HCT116 (cell line): Measurements from ENCODE around the gene VEZF1. TPM values are rescaled to one million over a fixed set of nuclear protein-coding genes. Genes with fewer than 3 reads are reported as not detected.

Experiments used
- ATAC-seq: fragments of 200-7000 bp; cut with Tn5 transposase; 2 replicates; pipeline ENCODE4 v1.9.1; 2020; ENCODE audit warnings: mild to moderate bottlenecking, moderate library complexity
- BruUV-seq: library from RNA; stranded (reverse); fragments of 400-500 nt; replicated peaks from 2 replicates; lab custom pipeline; 2021; lab: Mats Ljungman, UMichigan
- CTCF ChIA-PET: fragments of 300-600 bp; sonication (Branson Sonifier 250); formaldehyde crosslinking; loops from one replicate; lab custom pipeline; 2021; ENCODE audit warnings: antibody characterized with exemption; lab: Charles Lee
- POLR2A ChIA-PET: fragments of 300-600, 350-600 bp; sonication (Branson Sonifier 250); formaldehyde crosslinking; loops from one replicate; lab custom pipeline; 2021; ENCODE audit warnings: antibody characterized with exemption; lab: Charles Lee
- RAD21 ChIA-PET, 2 experiments: fragments of 300-600 bp; sonication (Branson Sonifier 250); formaldehyde crosslinking; loops; one replicate each; lab custom pipeline; 2023; ENCODE audit warnings: low total read pairs in 2 of 2; ENCODE audit not compliant: uncharacterized antibody in 2 of 2, unreplicated experiment in 2 of 2, low non-redundant PET in 1 of 2; lab: Charles Lee
- DNase-seq: peaks from one replicate; pipeline ENCODE4 v3.0.0-alpha.2; 2010; ENCODE audit warnings: low read depth, low spot score
- H2AFZ ChIP-seq: fragments of 200-600 bp; shearing (Covaris generic), sonication (generic); 2 replicates; pipeline ENCODE4 v1.6.1; 2017; ENCODE audit warnings: low read depth, mixed run types, mixed read lengths, antibody characterized with exemption, low read length; ENCODE audit not compliant: poor library complexity, severe bottlenecking
- H3K27ac ChIP-seq: 2 replicates; pipeline ENCODE4 v1.5.1; 2012; ENCODE audit warnings: low read depth, low read length
- H3K27me3 ChIP-seq: fragments of 200-600 bp; sonication (generic); 2 replicates; pipeline ENCODE4 v1.6.1; 2016; ENCODE audit warnings: mixed run types, low read length, mixed read lengths; ENCODE audit not compliant: insufficient read depth
- H3K36me3 ChIP-seq, 2 experiments: fragments of 200-500 bp in 1 of 2; fragments of 200-600 bp in 1 of 2; sonication (Bioruptor generic) in 1 of 2; sonication (generic) in 1 of 2; 2 replicates each; pipeline versions ENCODE4 v1.5.1 to v1.6.1; 2014 to 2016; ENCODE audit warnings: low read length in 2 of 2, inconsistent platforms in 1 of 2, mixed read lengths in 1 of 2, mixed run types in 1 of 2; ENCODE audit not compliant: insufficient read depth in 2 of 2, control insufficient read depth in 1 of 2
- H3K4me1 ChIP-seq, 2 experiments: fragments of 200-600 bp in 1 of 2; sonication (generic) in 1 of 2; 2 replicates each; pipeline versions ENCODE4 v1.5.1 to v1.6.1; 2012 to 2017; ENCODE audit warnings: low read length in 2 of 2, inconsistent platforms in 1 of 2, mild to moderate bottlenecking in 1 of 2, mixed read lengths in 1 of 2, mixed run types in 1 of 2, moderate library complexity in 1 of 2; ENCODE audit not compliant: insufficient read depth in 2 of 2, control insufficient read depth in 1 of 2
- H3K4me2 ChIP-seq: fragments of 200-600 bp; sonication (generic); 2 replicates; pipeline ENCODE4 v1.6.1; 2017; ENCODE audit warnings: mixed run types, low read length, mixed read lengths
- H3K4me3 ChIP-seq, 2 experiments: fragments of 200-600 bp in 1 of 2; sonication (generic) in 1 of 2; replicated peaks in 1 of 2; 2 replicates each; pipeline ENCODE4 v1.5.1; 2011 to 2016; ENCODE audit warnings: low read length in 2 of 2, control low read depth in 1 of 2, low read depth in 1 of 2, mild to moderate bottlenecking in 1 of 2, mixed read lengths in 1 of 2, mixed run types in 1 of 2
- H3K79me2 ChIP-seq: fragments of 200-600 bp; sonication (generic); 2 replicates; pipeline ENCODE4 v1.6.1; 2017; ENCODE audit warnings: mild to moderate bottlenecking, mixed run types, low read length, moderate library complexity, mixed read lengths; ENCODE audit not compliant: insufficient read depth
- H3K9ac ChIP-seq: fragments of 200-600 bp; sonication (generic); 2 replicates; pipeline ENCODE4 v1.6.1; 2016; ENCODE audit warnings: low read length, mixed read lengths
- H3K9me2 ChIP-seq: fragments of 200-600 bp; sonication (generic), shearing (Covaris generic); 2 replicates; pipeline ENCODE4 v1.6.1; 2017; ENCODE audit warnings: mixed run types, mild to moderate bottlenecking, moderate library complexity; ENCODE audit not compliant: insufficient read depth
- H3K9me3 ChIP-seq, 2 experiments: fragments of 200-500 bp in 1 of 2; fragments of 200-600 bp in 1 of 2; sonication (Bioruptor generic) in 1 of 2; sonication (generic) in 1 of 2; 2 replicates each; pipeline ENCODE4 v1.6.1; 2014 to 2017; ENCODE audit warnings: low read length in 2 of 2, mixed read lengths in 2 of 2, inconsistent platforms in 1 of 2, low read depth in 1 of 2, mild to moderate bottlenecking in 1 of 2, mixed run types in 1 of 2, moderate library complexity in 1 of 2; ENCODE audit not compliant: control insufficient read depth in 1 of 2, insufficient read depth in 1 of 2
- H4K20me1 ChIP-seq: fragments of 200-600 bp; sonication (generic), shearing (Covaris generic); 2 replicates; pipeline ENCODE4 v1.6.1; 2017; ENCODE audit warnings: mixed run types, mild to moderate bottlenecking, moderate library complexity; ENCODE audit not compliant: insufficient read depth
- ATF3 ChIP-seq: IDR thresholded peaks from 2 replicates; pipeline ENCODE4 v1.6.1; 2012
- CBX3 ChIP-seq: IDR thresholded peaks from 2 replicates; pipeline ENCODE4 v1.6.1; 2012; ENCODE audit warnings: low read depth
- CEBPB ChIP-seq: IDR thresholded peaks from 2 replicates; pipeline ENCODE4 v1.6.1; 2012; ENCODE audit warnings: low read depth
- CTCF ChIP-seq, 3 experiments: fragments of 200-600 bp in 1 of 3; sonication (generic) in 1 of 3; IDR thresholded peaks in 2 of 3; conservative IDR thresholded peaks in 1 of 3; 2 replicates each; pipeline ENCODE4 v1.5.1; 2012 to 2017; ENCODE audit warnings: low read depth in 2 of 3, low read length in 2 of 3, antibody characterized with exemption in 1 of 3, borderline replicate concordance in 1 of 3, control low read depth in 1 of 3, mild to moderate bottlenecking in 1 of 3, mixed read lengths in 1 of 3, mixed run types in 1 of 3, moderate library complexity in 1 of 3; ENCODE audit not compliant: insufficient read depth in 1 of 3
- ELF1 ChIP-seq: IDR thresholded peaks from 2 replicates; pipeline ENCODE4 v1.6.1; 2012; ENCODE audit warnings: low read depth, borderline replicate concordance
- EZH2 ChIP-seq: fragments of 200-600 bp; sonication (generic); IDR thresholded peaks from 2 replicates; pipeline ENCODE4 v1.6.1; 2017; ENCODE audit warnings: antibody characterized with exemption, mixed run types
- EZH2phosphoT487 ChIP-seq: fragments of 200-600 bp; IDR thresholded peaks from 2 replicates; pipeline ENCODE4 v1.6.1; 2018; ENCODE audit warnings: antibody characterized with exemption, borderline replicate concordance
- JUND ChIP-seq: IDR thresholded peaks from 2 replicates; pipeline ENCODE4 v1.6.1; 2012
- POLR2A ChIP-seq: IDR thresholded peaks from 2 replicates; pipeline ENCODE4 v1.7.0; 2011; ENCODE audit warnings: borderline replicate concordance; ENCODE audit not compliant: insufficient read depth, insufficient read length; ENCODE audit errors: extremely low read depth
- POLR2AphosphoS5 ChIP-seq: IDR thresholded peaks from 2 replicates; pipeline ENCODE4 v1.6.1; 2011; ENCODE audit warnings: mild to moderate bottlenecking, low read depth, low read length, moderate library complexity
- RAD21 ChIP-seq: IDR thresholded peaks from 2 replicates; pipeline ENCODE4 v1.6.1; 2012; ENCODE audit warnings: low read depth, mild to moderate bottlenecking
- REST ChIP-seq: IDR thresholded peaks from 2 replicates; pipeline ENCODE4 v1.6.1; 2012; ENCODE audit warnings: low read depth
- SIN3A ChIP-seq: IDR thresholded peaks from 2 replicates; pipeline ENCODE4 v1.6.1; 2012; ENCODE audit warnings: low read depth
- SP1 ChIP-seq: IDR thresholded peaks from 2 replicates; pipeline ENCODE4 v1.6.1; 2012; ENCODE audit warnings: low read depth
- SRF ChIP-seq: IDR thresholded peaks from 2 replicates; pipeline ENCODE4 v1.6.1; 2012; ENCODE audit warnings: low read depth
- YY1 ChIP-seq: IDR thresholded peaks from 2 replicates; pipeline ENCODE4 v1.6.1; 2011; ENCODE audit warnings: low read length, low read depth, moderate library complexity, mild to moderate bottlenecking; ENCODE audit not compliant: insufficient replicate concordance; ENCODE audit errors: extremely low read depth
- ZBTB33 ChIP-seq: IDR thresholded peaks from 2 replicates; pipeline ENCODE4 v1.6.1; 2011; ENCODE audit warnings: mild to moderate bottlenecking, low read length, moderate library complexity; ENCODE audit not compliant: insufficient replicate concordance; ENCODE audit errors: extremely low read depth
- intact Hi-C: fragments of 100-400 bp; cut with micrococcal nuclease; formaldehyde crosslinking; loops from 2 replicates; pipeline ENCODE4 v1.10.0; 2022
- total RNA-seq: library from RNA; stranded (reverse); gene quantifications from one replicate; pipeline ENCODE4 v1.2.1, GENCODE V29; 2021; ENCODE audit not compliant: unreplicated experiment

Gene VEZF1
- total RNA-seq, 1 experiment from 2014 or later: 70.2 TPM

- CTCF ChIA-PET: interaction anchor here (1.5 to 2.8 kb wide), 4 partner anchors 50 to 88 kb away, joined by 5 to 12 read pairs (median 6); no protein-coding TSS in a partner anchor
- Histone ChIP-seq H3K9ac (peak overlapping the region; percentile 63), H3K4me2 (peak overlapping the region; percentile 74)
Observed at GRCh38 chr17:57948169-57948554, 39.9 kb downstream of the VEZF1 start.

More at GRCh38 chr17:57948169-57948554, 39.9 kb downstream of the VEZF1 start:
- no peaks in the 10 kb centered on the region for H3K9me3 ChIP-seq
- TSS peak; percentile 1 for BruUV-seq
- no peaks in the 10 kb centered on the region for H3K9me2 ChIP-seq
- POLR2A ChIA-PET: interaction anchor here (0.6 to 3.0 kb wide), 17 partner anchors 8 to 135 kb away, joined by 3 to 11 read pairs (median 5); partner anchors contain the start of genes DYNLL2 and SRSF1
- DNase-seq: no peak
- peaks cover 84% of the 10 kb centered on the region for H3K79me2 ChIP-seq
- peak overlapping the region; percentile 97 for H3K27ac ChIP-seq
- RAD21 ChIA-PET: interaction anchor here (0.8 to 2.0 kb wide), 7 partner anchors 8 to 97 kb away, joined by 3 to 18 read pairs (median 3); no protein-coding TSS in a partner anchor
- peak overlapping the region; percentile 0 to 45; a peak in 2 of 4 replicates for H3K4me3 ChIP-seq
- intact Hi-C loops: loop anchor here (2.0 kb wide), 2 partner anchors 39 to 79 kb away; no protein-coding TSS in a partner anchor
- H2AFZ ChIP-seq: no peak overlapping the region
- peaks cover 91 to 98% of the 10 kb centered on the region in 2 experiments for H3K4me1 ChIP-seq
- TF ChIP-seq CBX3 (no peak), ZBTB33 (no peak), CTCF (IDR thresholded peaks at IDR 0.05 in 2 of 3, conservative IDR thresholded peaks at IDR 0.05 in 1 of 3; ENCODE audit: borderline replicate concordance in 1 of 3, insufficient read depth in 1 of 3, low read depth in 2 of 3, low read length in 2 of 3) (no peak), RAD21 (no peak), JUND (no peak), POLR2A (no peak), YY1 (no peak), SP1 (no peak), ELF1 (no peak), POLR2AphosphoS5 (no peak), ATF3 (no peak), SIN3A (no peak), CEBPB (no peak), EZH2 (no peak), REST (no peak), SRF (no peak), EZH2phosphoT487 (no peak)
- TF ChIP-seq, all 23 proteins: peak for 0
- no peaks in the 10 kb centered on the region for H3K27me3 ChIP-seq
- H3K36me3 ChIP-seq: peaks cover 0 to 2% of the 10 kb centered on the region in 2 experiments; a peak in 1 of 4 replicates
- ATAC-seq: peak; percentile 39
- H4K20me1 ChIP-seq: no peaks in the 10 kb centered on the region
